Chondrocyte (in vitro differentiated cells): ENCODE results near the gene HERPUD1. TPM values are rescaled to one million over a fixed set of nuclear protein-coding genes. Genes with fewer than 3 reads are reported as not detected.

Source experiments
- DNase-seq: peaks from one replicate; pipeline ENCODE4 v3.0.0; 2021; ENCODE audit warnings: mixed read lengths, low spot score
- H3K27ac Mint-ChIP-seq: one replicate; pipeline ENCODE4 v1.8.0; 2021; ENCODE audit warnings: mild to moderate bottlenecking, moderate library complexity, mixed read lengths; ENCODE audit not compliant: unreplicated experiment
- H3K27me3 Mint-ChIP-seq: 2 replicates; pipeline ENCODE4 v1.8.0; 2021; ENCODE audit warnings: low read depth, mixed read lengths
- H3K36me3 Mint-ChIP-seq: 2 replicates; pipeline ENCODE4 v1.8.0; 2021; ENCODE audit warnings: low read depth, mixed read lengths
- H3K4me1 Mint-ChIP-seq: 2 replicates; pipeline ENCODE4 v1.8.0; 2021; ENCODE audit warnings: low read depth, mild to moderate bottlenecking, mixed read lengths
- H3K4me3 Mint-ChIP-seq: one replicate; pipeline ENCODE4 v1.8.0; 2021; ENCODE audit warnings: mild to moderate bottlenecking, moderate library complexity, mixed read lengths; ENCODE audit not compliant: unreplicated experiment
- H3K9me3 Mint-ChIP-seq: 2 replicates; pipeline ENCODE4 v1.8.0; 2021; ENCODE audit warnings: low read depth, mixed read lengths
- CTCF ChIP-seq: fragments of 200-600 bp; sonication (generic); IDR thresholded peaks from 2 replicates; pipeline ENCODE4 v1.5.0; 2021; ENCODE audit warnings: antibody characterized with exemption, mild to moderate bottlenecking, moderate library complexity
- total RNA-seq: library from RNA; stranded (reverse); gene quantifications from 3 replicates; pipeline ENCODE4 v1.2.1, GENCODE V29; 2021

Gene HERPUD1
- total RNA-seq, 1 donor from 2014 or later = 236 TPM

- no peak for TF ChIP-seq CTCF
- Mint-ChIP-seq H3K9me3 (no peaks in the 10 kb centered on the region), H3K27me3 (peaks cover 15% of the 10 kb centered on the region), H3K4me1 (no peaks in the 10 kb centered on the region), H3K36me3 (no peaks in the 10 kb centered on the region), H3K27ac (no peak overlapping the region), H3K4me3 (no peak overlapping the region)
- DNase-seq = no peak
Measured at GRCh38 chr16:56898847-56899246, 33.1 kb upstream of the HERPUD1 start.

GRCh38 chr16:56903866-56904265 is 28.1 kb upstream of the HERPUD1 start:
- Mint-ChIP-seq H3K27ac (no peak overlapping the region), H3K4me1 (no peaks in the 10 kb centered on the region), H3K27me3 (peaks cover 9% of the 10 kb centered on the region), H3K9me3 (no peaks in the 10 kb centered on the region), H3K36me3 (no peaks in the 10 kb centered on the region), H3K4me3 (no peak overlapping the region)
- DNase-seq = no peak
- no peak for TF ChIP-seq CTCF

GRCh38 chr16:56907401-56907800 is 24.5 kb upstream of the HERPUD1 start:
- H3K27me3 Mint-ChIP-seq = no peaks in the 10 kb centered on the region
- no peak overlapping the region for H3K4me3 Mint-ChIP-seq
- H3K4me1 Mint-ChIP-seq = peaks cover 23% of the 10 kb centered on the region
- no peak for TF ChIP-seq CTCF
- no peak for DNase-seq
- no peaks in the 10 kb centered on the region for H3K9me3 Mint-ChIP-seq
- H3K36me3 Mint-ChIP-seq = no peaks in the 10 kb centered on the region
- no peak overlapping the region for H3K27ac Mint-ChIP-seq

GRCh38 chr16:56909527-56909979 is 22.4 kb upstream of the HERPUD1 start:
- H3K4me1 Mint-ChIP-seq = peaks cover 34% of the 10 kb centered on the region
- H3K27ac Mint-ChIP-seq = no peak overlapping the region
- H3K27me3 Mint-ChIP-seq = no peaks in the 10 kb centered on the region
- H3K4me3 Mint-ChIP-seq = no peak overlapping the region
- DNase-seq = no peak
- peaks cover 3% of the 10 kb centered on the region for H3K36me3 Mint-ChIP-seq
- no peak for TF ChIP-seq CTCF
- no peaks in the 10 kb centered on the region for H3K9me3 Mint-ChIP-seq

- Mint-ChIP-seq H3K27ac (peak overlapping the region; percentile 59), H3K27me3 (no peaks in the 10 kb centered on the region), H3K36me3 (peaks cover 3% of the 10 kb centered on the region), H3K4me3 (no peak overlapping the region), H3K4me1 (peaks cover 36% of the 10 kb centered on the region), H3K9me3 (no peaks in the 10 kb centered on the region)
- DNase-seq = no peak
- TF ChIP-seq CTCF = no peak
Measured at GRCh38 chr16:56910112-56910511, 21.8 kb upstream of the HERPUD1 start.
